Embryonic facial prominence (tissue), 1 donor: Measurements from ENCODE around the gene C11orf24.

Source experiments
- DNase-seq: peaks from one replicate; pipeline ENCODE4 v3.0.0-alpha.2; 2016; ENCODE audit errors: extremely low spot score

C11orf24 gene

GRCh38 chr11:68271781-68272608 is at the start of gene C11orf24:
Gene C11orf24, minus strand, starts transcription at chr11:68271973. Its CDS starts 8,206 bp downstream, at chr11:68263767.
- DNase-seq = peak; percentile 92

- no peak for DNase-seq
These were observed 45.5 kb upstream of the C11orf24 start for GRCh38 chr11:68317147-68317785.

GRCh38 chr11:68315171-68315920 is 43.6 kb upstream of the C11orf24 start:
- DNase-seq = no peak

GRCh38 chr11:68314203-68315170 is 42.7 kb upstream of the C11orf24 start:
- DNase-seq = no peak

- no peak for DNase-seq
These were observed 41.9 kb upstream of the C11orf24 start for GRCh38 chr11:68313574-68314202.

GRCh38 chr11:68312780-68313573 is 41.2 kb upstream of the C11orf24 start:
- DNase-seq = no peak

- DNase-seq = no peak
These were observed 40.5 kb upstream of the C11orf24 start, which contains the start of gene LRP5 for GRCh38 chr11:68312117-68312779. Gene LRP5, plus strand, starts transcription at chr11:68312591. Its CDS starts 124 bp downstream, at chr11:68312715.

GRCh38 chr11:68311160-68312116 is 39.7 kb upstream of the C11orf24 start:
- no peak for DNase-seq

- no peak for DNase-seq
These were observed 37.9 kb upstream of the C11orf24 start for GRCh38 chr11:68309621-68310185.

- no peak for DNase-seq
These were observed 36.3 kb upstream of the C11orf24 start for GRCh38 chr11:68308068-68308467.

- no peak for DNase-seq
These were observed 34.9 kb upstream of the C11orf24 start for GRCh38 chr11:68306636-68307035.

- no peak for DNase-seq
These were observed 32.4 kb upstream of the C11orf24 start for GRCh38 chr11:68303982-68304780.

- no peak for DNase-seq
These were observed 31.3 kb upstream of the C11orf24 start for GRCh38 chr11:68303083-68303482.

GRCh38 chr11:68302670-68303069 is 30.9 kb upstream of the C11orf24 start:
- DNase-seq = no peak

GRCh38 chr11:68302256-68302655 is 30.5 kb upstream of the C11orf24 start:
- no peak for DNase-seq

- DNase-seq = no peak
These were observed 28.5 kb upstream of the C11orf24 start for GRCh38 chr11:68300076-68300830.
